HG03175 (cell line): ENCODE data around the gene MTHFSD.

Source experiments
- ATAC-seq: cut with Tn5 transposase; IDR thresholded peaks from one replicate; pipeline ENCODE4 v1.9.1; 2021; ENCODE audit warnings: mild to moderate bottlenecking, moderate library complexity; ENCODE audit not compliant: unreplicated experiment

The MTHFSD gene

GRCh38 chr16:86584071-86584685 lies 29.1 kb upstream of the MTHFSD start:
- no peak for ATAC-seq

GRCh38 chr16:86581458-86581857 lies 26.4 kb upstream of the MTHFSD start:
- no peak for ATAC-seq

DNA sequence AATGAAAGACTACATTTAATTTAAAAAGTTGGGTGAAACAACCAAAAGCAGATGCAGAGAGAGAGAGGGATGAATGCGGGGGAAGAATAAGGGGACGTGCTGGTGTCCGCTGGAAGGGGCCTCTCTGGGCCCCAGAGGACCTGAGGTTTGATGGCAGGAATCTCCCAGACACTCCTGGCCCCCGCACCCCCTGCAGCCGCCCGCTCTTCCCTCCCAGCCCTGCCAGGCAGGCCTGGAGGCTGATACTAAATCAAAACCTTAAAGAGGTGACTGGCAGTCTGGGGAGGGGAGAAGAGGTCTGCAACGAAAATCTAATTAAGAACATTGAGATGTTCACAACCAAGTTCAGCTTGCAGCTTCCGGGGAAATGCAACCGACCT lies 25.7 kb upstream of the MTHFSD start:
- ATAC-seq: no peak

DNA sequence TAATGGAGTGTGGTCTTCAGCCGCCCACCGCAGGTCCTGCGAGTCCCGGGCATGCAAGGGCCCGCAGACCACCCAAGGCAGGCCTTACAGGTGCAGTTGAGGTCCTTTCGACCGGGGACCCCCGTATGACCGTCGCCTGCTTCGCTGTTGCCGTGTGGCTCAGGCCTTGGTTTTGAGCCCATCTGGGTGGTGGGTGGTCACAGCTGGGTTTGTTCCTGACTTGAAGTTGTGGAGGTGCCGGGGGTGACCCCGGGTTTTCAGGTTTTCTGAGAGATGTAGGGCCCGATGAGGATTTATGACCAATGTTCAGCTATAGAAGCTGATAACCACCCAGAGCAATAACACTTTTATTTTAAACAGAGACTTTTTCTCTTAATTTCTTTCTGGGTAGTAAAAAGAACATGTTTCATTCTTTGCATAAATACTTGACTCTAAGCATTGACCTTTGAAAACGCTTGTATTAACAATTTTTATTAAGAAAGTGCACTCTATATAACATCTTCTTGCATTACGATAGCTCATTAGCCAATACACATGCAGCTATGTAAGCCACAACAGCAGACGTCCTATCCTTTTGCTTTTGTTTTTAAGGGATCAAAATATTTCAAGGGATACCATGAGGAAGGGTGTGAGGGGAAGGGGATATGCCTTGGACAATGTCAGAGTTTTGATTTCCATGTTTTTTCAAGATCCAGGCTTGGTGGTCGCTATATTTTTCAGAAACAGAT lies 25.2 kb upstream of the MTHFSD start:
- ATAC-seq: no peak

- no peak for ATAC-seq
These were observed 24.4 kb upstream of the MTHFSD start for GRCh38 chr16:86579268-86580062.

DNA sequence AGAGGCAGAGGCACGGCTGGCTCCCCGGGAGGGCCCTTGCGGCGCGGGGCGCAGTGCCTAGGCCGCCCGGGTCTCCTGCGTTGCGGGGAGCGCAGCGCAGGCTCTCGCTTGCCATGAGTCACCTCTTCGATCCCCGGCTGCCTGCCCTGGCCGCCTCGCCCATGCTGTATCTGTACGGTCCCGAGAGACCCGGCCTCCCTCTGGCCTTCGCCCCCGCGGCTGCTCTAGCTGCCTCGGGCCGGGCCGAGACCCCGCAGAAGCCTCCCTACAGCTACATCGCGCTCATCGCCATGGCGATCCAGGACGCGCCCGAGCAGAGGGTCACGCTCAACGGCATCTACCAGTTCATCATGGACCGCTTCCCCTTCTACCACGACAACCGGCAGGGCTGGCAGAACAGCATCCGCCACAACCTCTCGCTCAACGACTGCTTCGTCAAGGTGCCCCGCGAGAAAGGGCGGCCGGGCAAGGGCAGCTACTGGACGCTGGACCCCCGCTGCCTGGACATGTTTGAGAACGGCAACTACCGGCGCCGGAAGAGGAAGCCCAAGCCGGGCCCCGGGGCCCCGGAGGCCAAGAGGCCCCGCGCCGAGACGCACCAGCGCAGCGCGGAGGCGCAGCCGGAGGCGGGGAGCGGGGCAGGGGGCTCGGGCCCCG lies 23.7 kb upstream of the MTHFSD start:
- ATAC-seq: no peak

DNA sequence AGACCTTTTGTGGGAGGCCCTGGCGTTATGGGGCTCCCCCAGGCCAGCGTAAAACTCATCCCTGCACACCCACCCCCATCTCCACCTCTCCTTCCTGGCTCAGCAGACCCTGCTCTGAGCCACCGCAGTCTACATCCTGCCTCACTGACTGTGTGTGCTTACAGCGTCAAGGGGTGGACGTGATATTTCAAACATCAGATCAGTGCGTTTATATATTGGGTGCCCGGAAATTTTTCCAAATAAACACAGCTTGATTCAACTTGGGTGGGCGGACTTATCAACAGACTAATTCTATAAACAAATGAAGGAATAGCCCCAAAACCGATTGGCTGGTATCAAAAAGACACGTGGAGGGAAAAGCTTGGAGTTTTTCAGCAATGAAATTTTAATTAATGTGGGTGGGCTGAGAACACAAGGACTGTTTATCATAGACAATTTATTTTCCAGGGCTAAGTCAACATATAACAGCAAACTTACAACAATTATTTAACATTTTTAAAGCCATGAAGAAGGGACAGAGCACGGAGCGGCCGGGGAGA lies 23.1 kb upstream of the MTHFSD start, which contains the start of gene FOXL1:
Gene FOXL1, plus strand, starts transcription at position 489 of the 539 bp plus-strand sequence. CDS start 175 bp downstream, outside the sequence.
- ATAC-seq: no peak

DNA sequence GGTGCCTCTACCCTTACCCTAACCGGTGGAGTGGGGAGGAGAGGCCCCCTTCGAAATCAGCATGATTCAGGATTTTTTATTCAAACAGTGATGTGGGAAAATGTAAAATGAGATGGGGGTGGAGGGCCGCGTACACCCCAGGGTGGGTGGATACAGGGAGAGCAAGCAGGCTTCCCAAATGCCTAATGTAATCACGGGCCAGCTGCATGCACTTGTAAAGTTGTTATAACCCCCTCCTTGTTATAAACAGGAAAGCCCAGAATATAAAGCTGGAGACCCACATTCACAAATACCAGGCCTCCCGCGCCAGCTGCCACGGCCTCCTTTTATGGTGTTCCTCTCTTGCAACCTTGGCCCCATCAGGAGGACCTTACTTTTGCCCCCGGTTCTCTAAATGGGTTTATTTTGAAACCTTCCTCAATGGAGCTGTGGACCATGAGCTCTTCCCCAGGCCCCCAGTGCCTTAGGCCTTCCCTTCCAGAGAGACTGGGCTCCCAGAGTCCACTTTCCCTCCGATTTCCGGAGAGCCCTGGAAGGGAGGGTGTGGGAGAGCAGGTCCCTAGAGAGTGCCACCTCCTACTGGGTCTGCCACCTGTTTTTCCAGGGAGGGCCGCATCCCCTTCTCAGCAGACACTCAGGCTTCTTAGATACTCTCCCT lies 22.4 kb upstream of the MTHFSD start:
- ATAC-seq: no peak

- no peak for ATAC-seq
These were observed 21.7 kb upstream of the MTHFSD start for GRCh38 chr16:86576591-86577313.

DNA sequence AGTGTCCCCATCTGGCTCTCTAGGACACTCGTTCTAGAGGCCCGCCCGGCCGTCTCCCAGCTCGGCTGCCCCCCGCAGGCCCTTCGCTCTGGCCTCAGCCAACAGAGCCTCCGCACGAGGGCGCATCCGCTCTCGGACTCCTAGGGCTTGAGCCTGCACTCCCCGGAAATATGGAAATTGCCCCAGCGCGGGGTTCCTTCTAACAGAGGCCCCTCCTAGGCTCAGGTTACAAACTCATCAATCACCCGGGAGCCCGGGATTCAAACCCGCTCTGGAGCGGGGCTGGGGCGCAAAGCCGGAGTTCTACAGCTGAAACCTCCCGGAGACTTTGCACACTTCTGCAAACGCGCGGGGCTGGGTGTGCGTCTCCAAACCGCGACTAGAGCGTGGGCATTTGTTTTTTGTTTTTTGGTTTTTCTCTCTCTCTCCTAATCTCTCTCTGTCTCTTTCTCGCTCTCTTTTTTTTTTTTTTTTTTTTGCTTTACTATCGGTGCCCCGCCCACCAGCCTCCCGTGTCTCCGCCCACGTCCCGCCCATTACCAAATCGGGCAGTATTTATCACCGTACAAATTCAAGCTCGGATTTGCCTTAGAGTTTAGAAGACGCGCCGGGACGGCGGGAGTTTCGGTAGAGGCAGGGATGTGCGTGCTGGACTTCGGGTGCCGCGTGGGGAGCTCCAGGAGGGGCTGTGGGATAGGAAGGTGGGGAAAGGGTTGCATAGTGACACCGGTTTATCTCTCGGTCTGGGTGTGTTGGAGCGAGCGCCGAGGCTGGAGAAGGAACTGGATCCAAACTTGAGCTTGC lies 20.9 kb upstream of the MTHFSD start:
- no peak for ATAC-seq

- ATAC-seq: no peak
These were observed 20.2 kb upstream of the MTHFSD start for GRCh38 chr16:86575095-86575685.

DNA sequence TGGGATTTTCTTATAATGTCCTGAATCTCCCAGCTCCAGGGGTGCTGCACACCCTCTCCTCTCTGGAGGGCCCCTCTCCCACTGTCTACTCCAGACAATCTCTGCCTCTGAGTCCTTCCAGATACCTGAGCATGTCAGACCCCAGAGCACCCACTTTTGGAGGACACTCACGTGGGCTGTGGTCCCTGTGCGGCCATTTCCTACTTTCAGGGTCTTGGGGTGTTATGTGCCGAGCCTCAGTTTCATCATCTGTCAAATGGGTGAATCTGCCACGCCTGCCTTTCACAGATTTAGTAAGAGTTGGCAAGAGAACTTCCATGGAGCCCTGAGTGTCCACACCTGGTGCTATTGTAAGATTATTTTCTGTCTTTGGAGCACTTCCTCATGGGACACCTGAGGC lies 19.6 kb upstream of the MTHFSD start:
- ATAC-seq: no peak

- ATAC-seq: no peak
These were observed 18.8 kb upstream of the MTHFSD start for GRCh38 chr16:86573646-86574508.

- ATAC-seq: no peak
These were observed 18.2 kb upstream of the MTHFSD start for GRCh38 chr16:86573215-86573614.

- no peak for ATAC-seq
These were observed 17.6 kb upstream of the MTHFSD start for GRCh38 chr16:86572606-86573005.

- no peak for ATAC-seq
These were observed 17.0 kb upstream of the MTHFSD start for GRCh38 chr16:86572041-86572521.

DNA sequence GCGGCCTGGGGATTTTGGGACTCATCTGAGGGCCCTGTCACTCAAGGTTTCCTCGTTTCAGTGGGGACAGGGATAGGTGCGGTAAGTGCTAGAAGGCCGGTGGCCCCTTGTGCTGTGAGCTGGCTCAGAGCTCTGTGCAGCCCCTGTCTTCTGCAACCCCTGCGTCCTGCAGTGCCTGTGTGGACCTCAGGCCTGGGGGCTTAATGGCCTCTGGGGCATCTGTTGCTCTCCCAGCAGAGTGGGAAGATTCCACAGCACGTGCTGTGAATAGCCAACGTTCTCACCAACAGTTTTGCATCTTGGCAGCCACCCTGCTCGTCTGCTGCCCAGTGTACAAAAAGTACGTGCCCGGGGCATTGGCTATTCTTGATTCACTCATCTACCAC lies 16.5 kb upstream of the MTHFSD start:
- ATAC-seq: no peak
